HepG2 (cell line): ENCODE results near the gene GRIK5. TPM values are rescaled to one million over a fixed set of nuclear protein-coding genes. Genes with fewer than 3 reads are reported as not detected.

Source experiments
- CENPT ChIP-seq: sonication (generic); formaldehyde crosslinking; IDR thresholded peaks from 2 replicates; pipeline ENCODE4 v1.8.0; 2022; ENCODE audit warnings: low read depth, mild to moderate bottlenecking, moderate library complexity, missing genetic modification reagents
- GATAD2A ChIP-seq: IDR thresholded peaks from 2 replicates; pipeline ENCODE4 v1.6.1; 2016
- MAZ ChIP-seq, 2 experiments: sonication (generic) in 1 of 2; formaldehyde crosslinking in 1 of 2; IDR thresholded peaks; 2 replicates each; pipeline versions ENCODE4 v1.5.0 to v1.6.1; 2012 to 2020; ENCODE audit warnings: low read depth in 2 of 2, mild to moderate bottlenecking in 2 of 2, borderline replicate concordance in 1 of 2, improper control_type of control experiment in 1 of 2, low read length in 1 of 2, missing genetic modification reagents in 1 of 2, moderate library complexity in 1 of 2
- MIXL1 ChIP-seq: IDR thresholded peaks from 2 replicates; pipeline ENCODE4 v1.6.1; 2016
- MLXIP ChIP-seq: sonication (generic); formaldehyde crosslinking; IDR thresholded peaks from 2 replicates; pipeline ENCODE4 v1.9.0; 2021; ENCODE audit warnings: missing genetic modification reagents, borderline replicate concordance
- NFATC3 ChIP-seq: sonication (generic); formaldehyde crosslinking; IDR thresholded peaks from 2 replicates; pipeline ENCODE4 v1.5.1; 2020; ENCODE audit warnings: mild to moderate bottlenecking, missing genetic modification reagents
- NFYB ChIP-seq: sonication (generic); formaldehyde crosslinking; IDR thresholded peaks from 2 replicates; pipeline ENCODE4 v1.4.0; 2020; ENCODE audit warnings: missing genetic modification reagents
- SAP130 ChIP-seq: IDR thresholded peaks from 2 replicates; pipeline ENCODE4 v1.6.1; 2016; ENCODE audit warnings: low read depth
- SP1 ChIP-seq, 2 experiments: fragments of 450-650 bp in 1 of 2; sonication (generic) in 1 of 2; formaldehyde crosslinking in 1 of 2; IDR thresholded peaks; 2 replicates each; pipeline versions ENCODE4 v1.4.0 to v1.6.1; 2016 to 2020; ENCODE audit warnings: missing genetic modification reagents in 1 of 2
- SRSF9 ChIP-seq: fragments of 200-400 bp; formaldehyde crosslinking; IDR thresholded peaks from 2 replicates; pipeline ENCODE4 v1.6.1; 2018; ENCODE audit warnings: borderline replicate concordance, mild to moderate bottlenecking, low read depth, low read length; ENCODE audit not compliant: insufficient read depth, poor library complexity, severe bottlenecking
- ZFAT ChIP-seq: sonication (generic); formaldehyde crosslinking; conservative IDR thresholded peaks from 2 replicates; pipeline ENCODE4 v1.8.1; 2023; ENCODE audit warnings: missing genetic modification reagents, inconsistent platforms
- ZFP62 ChIP-seq: sonication (generic); formaldehyde crosslinking; IDR thresholded peaks from 2 replicates; pipeline ENCODE4 v1.4.0; 2020; ENCODE audit warnings: missing genetic modification reagents
- ZNF121 ChIP-seq: sonication (generic); formaldehyde crosslinking; IDR thresholded peaks from 2 replicates; pipeline ENCODE4 v1.5.0; 2020; ENCODE audit warnings: mild to moderate bottlenecking, missing genetic modification reagents
- ZNF550 ChIP-seq: sonication (generic); formaldehyde crosslinking; IDR thresholded peaks from 2 replicates; pipeline ENCODE4 v1.4.0; 2020; ENCODE audit warnings: mild to moderate bottlenecking, missing genetic modification reagents, borderline replicate concordance
- ZNF816 ChIP-seq: sonication (generic); formaldehyde crosslinking; IDR thresholded peaks from 2 replicates; pipeline ENCODE4 v1.8.0; 2022; ENCODE audit warnings: missing genetic modification reagents, mild to moderate bottlenecking, borderline replicate concordance
- ZSCAN29 ChIP-seq: sonication (generic); formaldehyde crosslinking; conservative IDR thresholded peaks from 2 replicates; pipeline ENCODE4 v1.4.0; 2020; ENCODE audit warnings: mild to moderate bottlenecking, missing genetic modification reagents
- polyA plus RNA-seq, 8 experiments: library from polyadenylated mRNA; depleted of rRNA in 3 of 8; stranded (reverse) in 7 of 8; unstranded in 1 of 8; fragments of >200 nt; fragmentation: Illumina TruSeq in 4 of 8; extraction: Trizol in 4 of 8; gene quantifications; 2 replicates each; pipeline versions ENCODE4 v1.2.1 to v1.2.3, GENCODE V29; 2011 to 2016; ENCODE audit warnings: low read depth in 4 of 8, missing spikeins in 1 of 8, mixed read lengths in 1 of 8; ENCODE audit not compliant: insufficient read depth in 1 of 8
- total RNA-seq, 5 experiments: library from RNA; depleted of rRNA; stranded (reverse); fragments of >200 nt; fragmentation: Illumina TruSeq; extraction: Trizol; gene quantifications; 2 replicates each; pipeline ENCODE4 v1.2.3, GENCODE V29; 2016; ENCODE audit warnings: low read depth in 1 of 5
- TF ChIP-seq, protein P1 (sequence below): sonication (generic); formaldehyde crosslinking; IDR thresholded peaks from 2 replicates; pipeline ENCODE4 v1.8.0; 2022; ENCODE audit warnings: missing genetic modification reagents, mild to moderate bottlenecking, borderline replicate concordance
- TF ChIP-seq, protein P2 (sequence below): sonication (generic); formaldehyde crosslinking; IDR thresholded peaks from 2 replicates; pipeline ENCODE4 v1.9.0; 2021; ENCODE audit warnings: missing genetic modification reagents, borderline replicate concordance
- TF ChIP-seq, protein P3 (sequence below): sonication (generic); formaldehyde crosslinking; IDR thresholded peaks from 2 replicates; pipeline ENCODE4 v1.4.0; 2020; ENCODE audit warnings: missing genetic modification reagents
- TF ChIP-seq, protein P4 (sequence below): sonication (generic); formaldehyde crosslinking; IDR thresholded peaks from 2 replicates; pipeline ENCODE4 v1.8.1; 2023; ENCODE audit warnings: mild to moderate bottlenecking, missing genetic modification reagents

GRIK5 gene
- total and polyA plus RNA-seq, 2 of the 13 experiments (the other 11 are each of a cell fraction or from before 2014, with no cell fraction given) = not detected

GRCh38 chr19:41959056-41960053 lies 110.7 kb downstream of the GRIK5 start, which contains the start of gene RABAC1 (continued):
- TF ChIP-seq MAZ (IDR thresholded peaks at IDR 0.05; ENCODE audit: borderline replicate concordance, low read depth, low read length) (peak; percentile 82; the same call in 1 of the 2 replicates), MAZ (CRISPR knock-in tag; IDR thresholded peaks at IDR 0.05; ENCODE audit: low read depth) (no peak; the same call in 1 of the 2 replicates), ZSCAN29 (CRISPR knock-in tag) (no peak), MIXL1 (CRISPR knock-in tag) (no peak), NFYB (peak; percentile 62), CENPT (no peak), ZNF550 (CRISPR knock-in tag) (no peak), MLXIP (CRISPR knock-in tag) (no peak), NFATC3 (no peak), SAP130 (peak; percentile 17; the same call in 1 of the 2 replicates), SP1 (IDR thresholded peaks at IDR 0.05) (no peak), SP1 (CRISPR knock-in tag; IDR thresholded peaks at IDR 0.05) (peak; percentile 77; the same call in 1 of the 2 replicates), ZFAT (CRISPR knock-in tag) (no peak), ZNF816 (0 out of 2 replicates have a peak, but pooled peaks have one; percentile 48), ZNF121 (CRISPR knock-in tag) (peak; percentile 96), ZFP62 (CRISPR knock-in tag) (peak; percentile 93; the same call in 1 of the 2 replicates), SRSF9 (no peak), GATAD2A (CRISPR knock-in tag) (no peak)
- TF ChIP-seq, protein P1, sequence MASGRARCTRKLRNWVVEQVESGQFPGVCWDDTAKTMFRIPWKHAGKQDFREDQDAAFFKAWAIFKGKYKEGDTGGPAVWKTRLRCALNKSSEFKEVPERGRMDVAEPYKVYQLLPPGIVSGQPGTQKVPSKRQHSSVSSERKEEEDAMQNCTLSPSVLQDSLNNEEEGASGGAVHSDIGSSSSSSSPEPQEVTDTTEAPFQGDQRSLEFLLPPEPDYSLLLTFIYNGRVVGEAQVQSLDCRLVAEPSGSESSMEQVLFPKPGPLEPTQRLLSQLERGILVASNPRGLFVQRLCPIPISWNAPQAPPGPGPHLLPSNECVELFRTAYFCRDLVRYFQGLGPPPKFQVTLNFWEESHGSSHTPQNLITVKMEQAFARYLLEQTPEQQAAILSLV (CRISPR knock-in tag) = 0 out of 2 replicates have a peak, but pooled peaks have one; percentile 2
- TF ChIP-seq, protein P2, sequence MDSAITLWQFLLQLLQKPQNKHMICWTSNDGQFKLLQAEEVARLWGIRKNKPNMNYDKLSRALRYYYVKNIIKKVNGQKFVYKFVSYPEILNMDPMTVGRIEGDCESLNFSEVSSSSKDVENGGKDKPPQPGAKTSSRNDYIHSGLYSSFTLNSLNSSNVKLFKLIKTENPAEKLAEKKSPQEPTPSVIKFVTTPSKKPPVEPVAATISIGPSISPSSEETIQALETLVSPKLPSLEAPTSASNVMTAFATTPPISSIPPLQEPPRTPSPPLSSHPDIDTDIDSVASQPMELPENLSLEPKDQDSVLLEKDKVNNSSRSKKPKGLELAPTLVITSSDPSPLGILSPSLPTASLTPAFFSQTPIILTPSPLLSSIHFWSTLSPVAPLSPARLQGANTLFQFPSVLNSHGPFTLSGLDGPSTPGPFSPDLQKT (CRISPR knock-in tag) = no peak
- TF ChIP-seq, protein P3, sequence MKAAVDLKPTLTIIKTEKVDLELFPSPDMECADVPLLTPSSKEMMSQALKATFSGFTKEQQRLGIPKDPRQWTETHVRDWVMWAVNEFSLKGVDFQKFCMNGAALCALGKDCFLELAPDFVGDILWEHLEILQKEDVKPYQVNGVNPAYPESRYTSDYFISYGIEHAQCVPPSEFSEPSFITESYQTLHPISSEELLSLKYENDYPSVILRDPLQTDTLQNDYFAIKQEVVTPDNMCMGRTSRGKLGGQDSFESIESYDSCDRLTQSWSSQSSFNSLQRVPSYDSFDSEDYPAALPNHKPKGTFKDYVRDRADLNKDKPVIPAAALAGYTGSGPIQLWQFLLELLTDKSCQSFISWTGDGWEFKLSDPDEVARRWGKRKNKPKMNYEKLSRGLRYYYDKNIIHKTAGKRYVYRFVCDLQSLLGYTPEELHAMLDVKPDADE = no peak
- TF ChIP-seq, protein P4, sequence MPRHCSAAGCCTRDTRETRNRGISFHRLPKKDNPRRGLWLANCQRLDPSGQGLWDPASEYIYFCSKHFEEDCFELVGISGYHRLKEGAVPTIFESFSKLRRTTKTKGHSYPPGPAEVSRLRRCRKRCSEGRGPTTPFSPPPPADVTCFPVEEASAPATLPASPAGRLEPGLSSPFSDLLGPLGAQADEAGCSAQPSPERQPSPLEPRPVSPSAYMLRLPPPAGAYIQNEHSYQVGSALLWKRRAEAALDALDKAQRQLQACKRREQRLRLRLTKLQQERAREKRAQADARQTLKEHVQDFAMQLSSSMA = peak; percentile 37; the same call in 1 of the 2 replicates
